Adrenal gland (tissue), 5 donors: ENCODE results near the gene ELAPOR2.
"Not testable (repeated sequence)": the region's sequence is repeated elsewhere in the genome, so short reads cannot be mapped to it uniquely, and the experiment has no call there.

Experiments
- POLR2A ChIP-seq, 2 donors: fragments of 450-650 bp; IDR thresholded peaks; one replicate each; pipeline ENCODE4 v1.6.1; 2017; ENCODE audit warnings: antibody characterized with exemption in 2 of 2, mild to moderate bottlenecking in 2 of 2, moderate library complexity in 1 of 2
- TF ChIP-seq, protein P1 (sequence below), 6 experiments: fragments of 450-650 bp in 4 of 6; fragments of 200-600 bp in 2 of 6; sonication (generic) in 1 of 6; IDR thresholded peaks; 1 replicate in 5 of 6; 2 replicates in 1 of 6; pipeline versions ENCODE4 v1.5.1 to v1.8.0; 2016 to 2021; ENCODE audit warnings: antibody characterized with exemption in 6 of 6, mild to moderate bottlenecking in 2 of 6, moderate library complexity in 1 of 6
- donor health status: DM: no; HTN: no; CAD: no.

DNA sequence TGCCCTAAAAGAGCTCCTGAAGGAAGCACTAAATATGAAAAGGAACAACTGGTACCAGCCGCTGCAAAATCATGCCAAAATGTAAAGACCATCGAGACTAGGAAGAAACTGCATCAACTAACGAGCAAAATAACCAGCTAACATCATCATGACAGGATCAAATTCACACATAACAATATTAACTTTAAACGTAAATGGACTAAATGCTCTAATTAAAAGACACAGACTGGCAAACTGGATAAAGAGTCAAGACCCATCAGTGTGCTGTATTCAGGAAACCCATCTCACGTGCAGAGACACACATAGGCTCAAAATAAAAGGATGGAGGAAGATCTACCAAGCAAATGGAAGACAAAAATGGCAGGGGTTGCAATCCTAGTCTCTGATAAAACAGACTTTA, 17.9 kb downstream of the ELAPOR2 start:
- TF ChIP-seq, protein P1, sequence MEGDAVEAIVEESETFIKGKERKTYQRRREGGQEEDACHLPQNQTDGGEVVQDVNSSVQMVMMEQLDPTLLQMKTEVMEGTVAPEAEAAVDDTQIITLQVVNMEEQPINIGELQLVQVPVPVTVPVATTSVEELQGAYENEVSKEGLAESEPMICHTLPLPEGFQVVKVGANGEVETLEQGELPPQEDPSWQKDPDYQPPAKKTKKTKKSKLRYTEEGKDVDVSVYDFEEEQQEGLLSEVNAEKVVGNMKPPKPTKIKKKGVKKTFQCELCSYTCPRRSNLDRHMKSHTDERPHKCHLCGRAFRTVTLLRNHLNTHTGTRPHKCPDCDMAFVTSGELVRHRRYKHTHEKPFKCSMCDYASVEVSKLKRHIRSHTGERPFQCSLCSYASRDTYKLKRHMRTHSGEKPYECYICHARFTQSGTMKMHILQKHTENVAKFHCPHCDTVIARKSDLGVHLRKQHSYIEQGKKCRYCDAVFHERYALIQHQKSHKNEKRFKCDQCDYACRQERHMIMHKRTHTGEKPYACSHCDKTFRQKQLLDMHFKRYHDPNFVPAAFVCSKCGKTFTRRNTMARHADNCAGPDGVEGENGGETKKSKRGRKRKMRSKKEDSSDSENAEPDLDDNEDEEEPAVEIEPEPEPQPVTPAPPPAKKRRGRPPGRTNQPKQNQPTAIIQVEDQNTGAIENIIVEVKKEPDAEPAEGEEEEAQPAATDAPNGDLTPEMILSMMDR (IDR thresholded peaks at IDR 0.05) = not testable (repeated sequence)
- TF ChIP-seq POLR2A (IDR thresholded peaks at IDR 0.05) = not testable (repeated sequence)
